DND-41 (cell line): ENCODE measurements around the gene HDHD3.

Source experiments
- CTCF ChIP-seq: IDR thresholded peaks from 2 replicates; pipeline ENCODE4 v1.5.1; 2012; ENCODE audit warnings: borderline replicate concordance, low read length, moderate library complexity, mild to moderate bottlenecking; ENCODE audit not compliant: poor library complexity, severe bottlenecking; ENCODE audit errors: extremely low read depth
- EZH2 ChIP-seq: IDR thresholded peaks from 3 replicates; pipeline ENCODE4 v1.6.1; 2012; ENCODE audit warnings: borderline replicate concordance, low read depth, mild to moderate bottlenecking, moderate library complexity, low read length, inconsistent platforms; ENCODE audit not compliant: severe bottlenecking

GRCh38 chr9:113417370-113417769 is 40.6 kb upstream of the HDHD3 start:
- TF ChIP-seq CTCF, result no peak
- TF ChIP-seq EZH2, result no peak
